SK-N-SH treated with all-trans-retinoic acid at 6 μM for 48 hours (cell line): ENCODE data around the gene NRSN1.

Experiments used
- PPARA ChIP-seq: fragments of 250-450 bp; sonication (Bioruptor Pico); IDR thresholded peaks from 2 replicates; pipeline ENCODE4 v1.5.0; 2020; ENCODE audit warnings: mild to moderate bottlenecking, borderline replicate concordance
- ZC3H10 ChIP-seq: fragments of 250-450 bp; sonication (Bioruptor Pico); IDR thresholded peaks from 2 replicates; pipeline ENCODE4 v1.5.1; 2021; ENCODE audit warnings: mild to moderate bottlenecking, moderate library complexity
- ZNF565 ChIP-seq: fragments of 450-650 bp; formaldehyde crosslinking; conservative IDR thresholded peaks from 2 replicates; pipeline ENCODE4 v1.5.0; 2020; ENCODE audit warnings: low read depth, mild to moderate bottlenecking, moderate library complexity
- TF ChIP-seq, protein P1 (sequence below): fragments of 250-450 bp; sonication (Bioruptor Pico); IDR thresholded peaks from 2 replicates; pipeline ENCODE4 v1.8.0; 2020; ENCODE audit warnings: mild to moderate bottlenecking, moderate library complexity, borderline replicate concordance
- TF ChIP-seq, protein P2 (sequence below): fragments of 250-450 bp; sonication (Bioruptor Pico); IDR thresholded peaks from 2 replicates; pipeline ENCODE4 v1.5.1; 2021; ENCODE audit warnings: mild to moderate bottlenecking, moderate library complexity

DNA sequence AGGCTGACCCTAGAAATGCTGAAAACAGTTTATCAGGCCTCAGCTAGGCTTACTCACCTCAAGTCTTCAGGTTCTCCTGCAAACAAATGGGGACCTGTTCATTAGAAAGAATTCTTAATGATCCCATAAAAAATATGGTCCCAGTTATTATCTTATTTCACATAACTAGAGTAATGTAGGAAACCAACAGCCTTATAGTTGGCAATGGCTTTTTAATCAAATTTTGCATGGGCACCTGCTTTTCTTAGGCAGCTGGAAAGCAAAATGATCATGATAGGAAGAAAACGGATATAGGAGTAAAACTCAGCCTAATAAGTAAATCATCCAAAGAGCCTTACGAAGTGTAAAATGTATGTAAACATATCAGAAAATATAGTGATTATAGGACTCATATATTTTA lies 1.3 kb downstream of the NRSN1 start:
- TF ChIP-seq ZC3H10 (CRISPR knock-in tag) (no peak), PPARA (CRISPR knock-in tag) (no peak), ZNF565 (no peak)
- TF ChIP-seq, protein P1, sequence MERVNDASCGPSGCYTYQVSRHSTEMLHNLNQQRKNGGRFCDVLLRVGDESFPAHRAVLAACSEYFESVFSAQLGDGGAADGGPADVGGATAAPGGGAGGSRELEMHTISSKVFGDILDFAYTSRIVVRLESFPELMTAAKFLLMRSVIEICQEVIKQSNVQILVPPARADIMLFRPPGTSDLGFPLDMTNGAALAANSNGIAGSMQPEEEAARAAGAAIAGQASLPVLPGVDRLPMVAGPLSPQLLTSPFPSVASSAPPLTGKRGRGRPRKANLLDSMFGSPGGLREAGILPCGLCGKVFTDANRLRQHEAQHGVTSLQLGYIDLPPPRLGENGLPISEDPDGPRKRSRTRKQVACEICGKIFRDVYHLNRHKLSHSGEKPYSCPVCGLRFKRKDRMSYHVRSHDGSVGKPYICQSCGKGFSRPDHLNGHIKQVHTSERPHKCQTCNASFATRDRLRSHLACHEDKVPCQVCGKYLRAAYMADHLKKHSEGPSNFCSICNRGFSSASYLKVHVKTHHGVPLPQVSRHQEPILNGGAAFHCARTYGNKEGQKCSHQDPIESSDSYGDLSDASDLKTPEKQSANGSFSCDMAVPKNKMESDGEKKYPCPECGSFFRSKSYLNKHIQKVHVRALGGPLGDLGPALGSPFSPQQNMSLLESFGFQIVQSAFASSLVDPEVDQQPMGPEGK (CRISPR knock-in tag), result no peak
- TF ChIP-seq, protein P2, sequence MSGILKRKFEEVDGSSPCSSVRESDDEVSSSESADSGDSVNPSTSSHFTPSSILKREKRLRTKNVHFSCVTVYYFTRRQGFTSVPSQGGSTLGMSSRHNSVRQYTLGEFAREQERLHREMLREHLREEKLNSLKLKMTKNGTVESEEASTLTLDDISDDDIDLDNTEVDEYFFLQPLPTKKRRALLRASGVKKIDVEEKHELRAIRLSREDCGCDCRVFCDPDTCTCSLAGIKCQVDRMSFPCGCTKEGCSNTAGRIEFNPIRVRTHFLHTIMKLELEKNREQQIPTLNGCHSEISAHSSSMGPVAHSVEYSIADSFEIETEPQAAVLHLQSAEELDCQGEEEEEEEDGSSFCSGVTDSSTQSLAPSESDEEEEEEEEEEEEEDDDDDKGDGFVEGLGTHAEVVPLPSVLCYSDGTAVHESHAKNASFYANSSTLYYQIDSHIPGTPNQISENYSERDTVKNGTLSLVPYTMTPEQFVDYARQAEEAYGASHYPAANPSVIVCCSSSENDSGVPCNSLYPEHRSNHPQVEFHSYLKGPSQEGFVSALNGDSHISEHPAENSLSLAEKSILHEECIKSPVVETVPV, result no peak
